Measurements from ENCODE around the gene MEF2C. TPM values are rescaled to one million over a fixed set of nuclear protein-coding genes. Genes with fewer than 3 reads are reported as not detected.

MEF2C gene
- total and polyA plus RNA-seq, 2 of the 13 experiments (the other 11 are each of a cell fraction or from before 2014, with no cell fraction given) = 0.02 TPM; not detected in 1

- TF ChIP-seq, protein P1, sequence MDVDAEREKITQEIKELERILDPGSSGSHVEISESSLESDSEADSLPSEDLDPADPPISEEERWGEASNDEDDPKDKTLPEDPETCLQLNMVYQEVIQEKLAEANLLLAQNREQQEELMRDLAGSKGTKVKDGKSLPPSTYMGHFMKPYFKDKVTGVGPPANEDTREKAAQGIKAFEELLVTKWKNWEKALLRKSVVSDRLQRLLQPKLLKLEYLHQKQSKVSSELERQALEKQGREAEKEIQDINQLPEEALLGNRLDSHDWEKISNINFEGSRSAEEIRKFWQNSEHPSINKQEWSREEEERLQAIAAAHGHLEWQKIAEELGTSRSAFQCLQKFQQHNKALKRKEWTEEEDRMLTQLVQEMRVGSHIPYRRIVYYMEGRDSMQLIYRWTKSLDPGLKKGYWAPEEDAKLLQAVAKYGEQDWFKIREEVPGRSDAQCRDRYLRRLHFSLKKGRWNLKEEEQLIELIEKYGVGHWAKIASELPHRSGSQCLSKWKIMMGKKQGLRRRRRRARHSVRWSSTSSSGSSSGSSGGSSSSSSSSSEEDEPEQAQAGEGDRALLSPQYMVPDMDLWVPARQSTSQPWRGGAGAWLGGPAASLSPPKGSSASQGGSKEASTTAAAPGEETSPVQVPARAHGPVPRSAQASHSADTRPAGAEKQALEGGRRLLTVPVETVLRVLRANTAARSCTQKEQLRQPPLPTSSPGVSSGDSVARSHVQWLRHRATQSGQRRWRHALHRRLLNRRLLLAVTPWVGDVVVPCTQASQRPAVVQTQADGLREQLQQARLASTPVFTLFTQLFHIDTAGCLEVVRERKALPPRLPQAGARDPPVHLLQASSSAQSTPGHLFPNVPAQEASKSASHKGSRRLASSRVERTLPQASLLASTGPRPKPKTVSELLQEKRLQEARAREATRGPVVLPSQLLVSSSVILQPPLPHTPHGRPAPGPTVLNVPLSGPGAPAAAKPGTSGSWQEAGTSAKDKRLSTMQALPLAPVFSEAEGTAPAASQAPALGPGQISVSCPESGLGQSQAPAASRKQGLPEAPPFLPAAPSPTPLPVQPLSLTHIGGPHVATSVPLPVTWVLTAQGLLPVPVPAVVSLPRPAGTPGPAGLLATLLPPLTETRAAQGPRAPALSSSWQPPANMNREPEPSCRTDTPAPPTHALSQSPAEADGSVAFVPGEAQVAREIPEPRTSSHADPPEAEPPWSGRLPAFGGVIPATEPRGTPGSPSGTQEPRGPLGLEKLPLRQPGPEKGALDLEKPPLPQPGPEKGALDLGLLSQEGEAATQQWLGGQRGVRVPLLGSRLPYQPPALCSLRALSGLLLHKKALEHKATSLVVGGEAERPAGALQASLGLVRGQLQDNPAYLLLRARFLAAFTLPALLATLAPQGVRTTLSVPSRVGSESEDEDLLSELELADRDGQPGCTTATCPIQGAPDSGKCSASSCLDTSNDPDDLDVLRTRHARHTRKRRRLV (CRISPR knock-in tag; IDR thresholded peaks at IDR 0.05) = no peak
- TF ChIP-seq NFE2L2 (IDR thresholded peaks at IDR 0.05; ENCODE audit: low read length) (no peak), STAG1 (CRISPR knock-in tag; IDR thresholded peaks at IDR 0.05) (no peak), SKIL (CRISPR knock-in tag; IDR thresholded peaks at IDR 0.05; ENCODE audit: borderline replicate concordance) (no peak)
Observed at GRCh38 chr5:88681211-88681803, 201.7 kb downstream of the MEF2C start (continued).
